Right lobe of liver (tissue), 6 donors: Measurements from ENCODE around the gene CARNS1. TPM values are rescaled to one million over a fixed set of nuclear protein-coding genes. Genes with fewer than 3 reads are reported as not detected.

ENCODE experiments used
- ATAC-seq, 4 donors: fragments of 200-7000 bp; cut with Tn5 transposase; one replicate each; pipeline ENCODE4 v1.9.1; 2020; ENCODE audit warnings: mild to moderate bottlenecking in 4 of 4, moderate library complexity in 4 of 4
- DNase-seq, 3 donors: peaks; one replicate each; pipeline ENCODE4 v3.0.0-alpha.2; 2020
- H3K27ac ChIP-seq, 3 donors: fragments of 200-600 bp; one replicate each; pipeline ENCODE4 v1.8.0; 2022
- H3K27me3 ChIP-seq, 2 donors: fragments of 200-600 bp; one replicate each; pipeline ENCODE4 v1.8.0; 2022
- H3K36me3 ChIP-seq, 4 donors: fragments of 200-600 bp; sonication (generic) in 1 of 4; one replicate each; pipeline versions ENCODE4 v1.5.1 to v1.8.0; 2017 to 2022; ENCODE audit warnings: control low read depth in 1 of 4
- H3K4me1 ChIP-seq, 4 donors: fragments of 200-600 bp; sonication (generic) in 1 of 4; one replicate each; pipeline versions ENCODE4 v1.5.1 to v1.8.0; 2017 to 2022; ENCODE audit warnings: control low read depth in 1 of 4
- H3K4me3 ChIP-seq, 3 donors: fragments of 200-600 bp; one replicate each; pipeline ENCODE4 v1.8.0; 2022
- H3K9me3 ChIP-seq, 4 donors: fragments of 200-600 bp; sonication (generic) in 1 of 4; one replicate each; pipeline versions ENCODE4 v1.5.1 to v1.8.0; 2017 to 2022; ENCODE audit warnings: control low read depth in 1 of 4
- CTCF ChIP-seq, 4 donors: fragments of 200-600 bp in 3 of 4; fragments of 450-650 bp in 1 of 4; IDR thresholded peaks; one replicate each; pipeline versions ENCODE4 v1.5.1 to v1.8.0; 2016 to 2022; ENCODE audit warnings: antibody characterized with exemption in 4 of 4, mild to moderate bottlenecking in 2 of 4
- POLR2A ChIP-seq: fragments of 450-650 bp; IDR thresholded peaks from one replicate; pipeline ENCODE4 v1.6.1; 2017; ENCODE audit warnings: antibody characterized with exemption, mild to moderate bottlenecking
- WGBS: methylation state at CpG from one replicate; pipeline ENCODE4 v1.1.6; 2018; ENCODE audit warnings: low coverage, low lambda C conversion rate; ENCODE audit not compliant: insufficient coverage; ENCODE audit errors: missing lambda C conversion rate; 5-methylcytosine and 5-hydroxymethylcytosine counted together
- intact Hi-C, 2 donors: fragments of 100-400 bp; cut with DNase I; formaldehyde crosslinking; loops; one replicate each; pipeline versions ENCODE4 v1.11.2 to v1.14.1; 2022
- total RNA-seq, 6 experiments: library from RNA; depleted of rRNA in 2 of 6; stranded (reverse); fragments of >200 nt in 2 of 6; fragmentation: NEBNext Ultra II Directional in 3 of 6; extraction: Animal tissue kit (Norgen Biotek cat#: 25700) in 3 of 6; gene quantifications; one replicate each; pipeline versions ENCODE4 v1.1.0 to v1.2.4, GENCODE V29; 2016 to 2023
- donor health status: DM: no; HTN: yes; CAD: no.
- donor health status: DM: no; HTN: no; CAD: no.
- donor health status: DM: no; HTN: no; CAD: no.
- donor health status: DM: no; HTN: yes; CAD: no.
- donor health status: DM: no; HTN: yes; CAD: no.

CARNS1 gene
- total RNA-seq, 6 experiments from 2014 or later = 0.12 to 0.31 (median 0.22) TPM; not detected in 1

GRCh38 chr11:67466367-67466766 is 50.9 kb downstream of the CARNS1 start:
- H3K27ac ChIP-seq = peak overlapping the region in 1 of 3 donors; percentile 94
- intact Hi-C loops = loop anchor here in 1 of 2 donors (5.0 kb wide), 1 partner anchor 41 kb away; the partner anchor contains the start of genes CDK2AP2 and PITPNM1
- no peaks in the 10 kb centered on the region for H3K9me3 ChIP-seq
- no peaks in the 10 kb centered on the region for H3K27me3 ChIP-seq
- H3K4me1 ChIP-seq = peaks cover 0 to 39% (median 16%) of the 10 kb centered on the region in 4 donors
- no peak overlapping the region for H3K4me3 ChIP-seq
- H3K36me3 ChIP-seq = no peaks in the 10 kb centered on the region
- 67% methylated on average over 1 of the region's 5 CpGs for WGBS
- TF ChIP-seq POLR2A (no peak), CTCF (IDR thresholded peaks at IDR 0.05) (no peak)
- DNase-seq = peak in 1 of 3 donors; percentile 58
- peak in 2 of 4 donors; percentile 1 to 2 for ATAC-seq

DNA sequence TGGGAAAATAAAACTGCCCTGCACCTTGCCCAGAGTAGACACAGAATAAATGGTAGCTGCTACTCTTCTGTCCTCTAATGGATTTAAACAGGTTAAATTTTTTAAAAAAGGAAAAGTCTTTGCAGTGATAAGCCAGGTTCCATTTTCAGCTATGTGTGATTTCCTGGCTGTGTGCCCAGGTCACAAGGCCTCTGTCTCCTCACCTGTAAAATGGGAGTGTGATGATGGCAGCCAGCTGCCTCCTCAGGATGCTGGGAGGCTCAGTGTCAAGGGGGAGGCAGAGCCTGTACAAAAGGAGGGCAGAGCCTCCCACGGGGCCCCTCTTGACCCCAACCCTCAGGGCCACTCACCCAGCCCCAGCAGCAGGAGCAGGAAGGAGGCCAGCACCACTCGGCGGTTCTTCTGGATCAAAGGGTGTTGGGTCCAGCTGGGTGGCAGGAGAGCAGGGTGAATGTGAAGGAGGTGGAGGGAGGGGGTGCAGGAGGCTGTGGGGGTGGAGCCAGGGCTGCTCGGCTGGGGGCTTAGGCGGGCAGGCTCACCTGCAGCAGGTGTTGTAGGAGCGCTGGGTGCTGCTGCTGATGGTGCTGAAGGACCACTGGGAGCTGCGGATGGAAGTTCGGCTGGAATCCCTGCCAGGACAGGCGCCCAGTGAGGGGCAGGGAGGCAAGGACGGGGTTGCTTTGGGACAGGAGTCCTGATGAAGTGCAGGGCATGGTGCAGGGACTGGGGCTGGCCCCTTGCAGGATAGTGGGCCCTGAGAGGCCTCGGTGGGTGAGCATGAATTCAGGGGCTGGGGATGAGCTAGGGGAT is 51.7 kb downstream of the CARNS1 start:
- H3K36me3 ChIP-seq = no peaks in the 10 kb centered on the region
- ATAC-seq = no peak
- peaks cover 0 to 39% (median 16%) of the 10 kb centered on the region in 4 donors for H3K4me1 ChIP-seq
- WGBS = 68% methylated on average over 9 of the region's 11 CpGs
- peak overlapping the region in 2 of 3 donors; percentile 62 to 94 for H3K27ac ChIP-seq
- no peaks in the 10 kb centered on the region for H3K9me3 ChIP-seq
- intact Hi-C loops = loop anchor here in 1 of 2 donors (5.0 kb wide), 1 partner anchor 40 kb away; the partner anchor contains the start of genes CDK2AP2 and PITPNM1
- no peaks in the 10 kb centered on the region for H3K27me3 ChIP-seq
- TF ChIP-seq CTCF (IDR thresholded peaks at IDR 0.05) (no peak), POLR2A (no peak)
- no peak for DNase-seq
- H3K4me3 ChIP-seq = no peak overlapping the region

DNA sequence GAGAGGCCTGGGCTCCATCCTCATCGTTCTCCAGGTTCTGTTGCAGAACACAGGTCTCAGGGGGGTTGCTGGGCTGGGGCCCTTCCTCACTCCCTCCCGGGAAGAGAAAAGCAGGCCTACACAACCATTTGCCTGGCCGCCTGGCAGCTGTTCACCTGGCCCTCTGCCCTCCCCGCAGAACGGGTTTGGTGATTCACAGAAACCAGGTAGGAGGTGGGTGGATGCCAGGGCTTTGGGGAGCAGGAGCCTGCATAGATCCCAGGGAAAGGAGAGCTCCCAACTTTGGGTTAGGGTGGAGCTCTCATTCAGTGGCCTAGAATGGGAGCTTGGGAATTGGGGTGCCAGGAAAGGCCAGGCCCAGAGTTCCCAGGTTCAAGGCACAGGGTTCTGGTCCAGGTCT is 52.6 kb downstream of the CARNS1 start:
- TF ChIP-seq CTCF (IDR thresholded peaks at IDR 0.05) (no peak), POLR2A (peak; percentile 51)
- intact Hi-C loops = loop anchor here in 1 of 2 donors (5.0 kb wide), 1 partner anchor 39 kb away; the partner anchor contains the start of genes CDK2AP2 and PITPNM1
- H3K27me3 ChIP-seq = no peaks in the 10 kb centered on the region
- DNase-seq (peak; percentile 85 to 92 (median 86)), ATAC-seq (peak; percentile 5 to 31 (median 8))
- H3K27ac ChIP-seq = peak overlapping the region; percentile 62 to 87 (median 85)
- no peaks in the 10 kb centered on the region for H3K9me3 ChIP-seq
- H3K4me3 ChIP-seq = peak overlapping the region; percentile 90 to 96 (median 95)
- H3K4me1 ChIP-seq = peaks cover 0 to 39% (median 16%) of the 10 kb centered on the region in 4 donors
- 0% methylated on average over 2 of the region's 5 CpGs for WGBS
- H3K36me3 ChIP-seq = no peaks in the 10 kb centered on the region

GRCh38 chr11:67468456-67468758 is 52.9 kb downstream of the CARNS1 start:
- intact Hi-C loops = loop anchor here in 1 of 2 donors (5.0 kb wide), 1 partner anchor 39 kb away; the partner anchor contains the start of genes CDK2AP2 and PITPNM1

More at GRCh38 chr11:67468456-67468758, 52.9 kb downstream of the CARNS1 start:
- WGBS = no CpG with 5 or more reads among the region's 6 CpGs
- Histone ChIP-seq H3K4me1 (peaks cover 0 to 39% (median 16%) of the 10 kb centered on the region in 4 donors), H3K27me3 (no peaks in the 10 kb centered on the region), H3K4me3 (peak overlapping the region; percentile 90 to 96 (median 95)), H3K36me3 (no peaks in the 10 kb centered on the region), H3K27ac (peak overlapping the region; percentile 62 to 87 (median 85)), H3K9me3 (no peaks in the 10 kb centered on the region)
- no peak for ATAC-seq
- no peak for DNase-seq
- TF ChIP-seq POLR2A (no peak), CTCF (IDR thresholded peaks at IDR 0.05) (no peak)
